Vagina (tissue), 2 donors: Measurements from ENCODE around the gene ADAMTS13. TPM values are rescaled to one million over a fixed set of nuclear protein-coding genes. Genes with fewer than 3 reads are reported as not detected.

ENCODE experiments used
- DNase-seq, 2 donors: peaks; one replicate each; pipeline ENCODE4 v3.0.0-alpha.2; 2017; ENCODE audit errors: extremely low spot score in 2 of 2
- H3K27ac ChIP-seq: fragments of 200-600 bp; sonication (generic); one replicate; pipeline ENCODE4 v1.5.1; 2019
- H3K27me3 ChIP-seq: fragments of 200-600 bp; sonication (generic); one replicate; pipeline ENCODE4 v1.5.1; 2019
- H3K36me3 ChIP-seq, 2 donors: fragments of 200-600 bp; sonication (generic); one replicate each; pipeline ENCODE4 v1.5.1; 2017 to 2019
- H3K4me1 ChIP-seq: fragments of 200-600 bp; sonication (generic); one replicate; pipeline ENCODE4 v1.5.1; 2019
- H3K4me3 ChIP-seq, 2 donors: fragments of 200-600 bp; sonication (generic); 1 replicate in 1 of 2; 2 replicates in 1 of 2; pipeline ENCODE4 v1.5.1; 2016 to 2019
- H3K9me3 ChIP-seq: fragments of 200-600 bp; sonication (generic); one replicate; pipeline ENCODE4 v1.5.1; 2019
- POLR2A ChIP-seq, 2 donors: fragments of 450-650 bp; IDR thresholded peaks; one replicate each; pipeline ENCODE4 v1.6.1; 2017; ENCODE audit warnings: antibody characterized with exemption in 2 of 2, mild to moderate bottlenecking in 2 of 2, moderate library complexity in 2 of 2
- POLR2AphosphoS5 ChIP-seq, 2 donors: sonication (generic); formaldehyde crosslinking; IDR thresholded peaks; one replicate each; pipeline ENCODE4 v1.9.0; 2017; ENCODE audit warnings: antibody characterized with exemption in 2 of 2, mild to moderate bottlenecking in 2 of 2, low read depth in 1 of 2; ENCODE audit not compliant: insufficient read depth in 1 of 2
- intact Hi-C: fragments of 100-400 bp; cut with DNase I; formaldehyde crosslinking; loops from one replicate; pipeline ENCODE4 v1.15.1; 2023
- total RNA-seq: library from RNA; depleted of rRNA; stranded (reverse); fragments of >200 nt; gene quantifications from one replicate; pipeline ENCODE4 v1.2.3, GENCODE V29; 2016
- TF ChIP-seq, protein P1 (sequence below), 3 experiments: fragments of 450-650 bp in 2 of 3; fragments of 200-600 bp in 1 of 3; sonication (generic) in 1 of 3; IDR thresholded peaks; one replicate each; pipeline ENCODE4 v1.5.1; 2017 to 2019; ENCODE audit warnings: antibody characterized with exemption in 3 of 3, mild to moderate bottlenecking in 2 of 3, moderate library complexity in 2 of 3

Gene ADAMTS13
- total RNA-seq, 1 donor from 2014 or later: 2.0 TPM

DNA sequence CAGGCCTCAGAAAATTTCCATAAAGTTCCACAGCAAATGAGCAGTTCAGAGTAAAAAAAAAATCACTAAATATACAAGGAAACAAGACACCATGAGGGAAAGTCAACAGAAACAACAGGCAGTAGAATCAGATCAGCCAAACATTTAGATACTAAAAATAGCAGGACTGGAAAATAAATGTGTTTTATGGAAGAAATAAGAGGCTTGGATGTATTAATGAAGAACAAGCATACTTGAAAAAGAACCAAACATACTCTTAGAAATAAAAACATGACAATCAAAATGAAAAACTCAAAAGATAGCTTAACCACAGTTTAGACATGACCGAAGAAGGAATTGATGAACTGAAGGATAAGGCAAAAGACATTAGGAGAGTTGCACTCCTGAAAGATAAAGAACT, 79.9 kb downstream of the ADAMTS13 start:
- Histone ChIP-seq H3K27ac (no peak overlapping the region), H3K36me3 (no peaks in the 10 kb centered on the region), H3K9me3 (peaks cover 10% of the 10 kb centered on the region), H3K4me3 (no peak overlapping the region), H3K27me3 (no peaks in the 10 kb centered on the region), H3K4me1 (peaks cover 19% of the 10 kb centered on the region)
- no peak for DNase-seq
- intact Hi-C loops: no loop called here
- no peak for TF ChIP-seq POLR2A (IDR thresholded peaks at IDR 0.05)
- TF ChIP-seq POLR2AphosphoS5 (IDR thresholded peaks at IDR 0.05; ENCODE audit: insufficient read depth in 1 of 2, low read depth in 1 of 2): no peak
- TF ChIP-seq, protein P1, sequence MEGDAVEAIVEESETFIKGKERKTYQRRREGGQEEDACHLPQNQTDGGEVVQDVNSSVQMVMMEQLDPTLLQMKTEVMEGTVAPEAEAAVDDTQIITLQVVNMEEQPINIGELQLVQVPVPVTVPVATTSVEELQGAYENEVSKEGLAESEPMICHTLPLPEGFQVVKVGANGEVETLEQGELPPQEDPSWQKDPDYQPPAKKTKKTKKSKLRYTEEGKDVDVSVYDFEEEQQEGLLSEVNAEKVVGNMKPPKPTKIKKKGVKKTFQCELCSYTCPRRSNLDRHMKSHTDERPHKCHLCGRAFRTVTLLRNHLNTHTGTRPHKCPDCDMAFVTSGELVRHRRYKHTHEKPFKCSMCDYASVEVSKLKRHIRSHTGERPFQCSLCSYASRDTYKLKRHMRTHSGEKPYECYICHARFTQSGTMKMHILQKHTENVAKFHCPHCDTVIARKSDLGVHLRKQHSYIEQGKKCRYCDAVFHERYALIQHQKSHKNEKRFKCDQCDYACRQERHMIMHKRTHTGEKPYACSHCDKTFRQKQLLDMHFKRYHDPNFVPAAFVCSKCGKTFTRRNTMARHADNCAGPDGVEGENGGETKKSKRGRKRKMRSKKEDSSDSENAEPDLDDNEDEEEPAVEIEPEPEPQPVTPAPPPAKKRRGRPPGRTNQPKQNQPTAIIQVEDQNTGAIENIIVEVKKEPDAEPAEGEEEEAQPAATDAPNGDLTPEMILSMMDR (IDR thresholded peaks at IDR 0.05): no peak

DNA sequence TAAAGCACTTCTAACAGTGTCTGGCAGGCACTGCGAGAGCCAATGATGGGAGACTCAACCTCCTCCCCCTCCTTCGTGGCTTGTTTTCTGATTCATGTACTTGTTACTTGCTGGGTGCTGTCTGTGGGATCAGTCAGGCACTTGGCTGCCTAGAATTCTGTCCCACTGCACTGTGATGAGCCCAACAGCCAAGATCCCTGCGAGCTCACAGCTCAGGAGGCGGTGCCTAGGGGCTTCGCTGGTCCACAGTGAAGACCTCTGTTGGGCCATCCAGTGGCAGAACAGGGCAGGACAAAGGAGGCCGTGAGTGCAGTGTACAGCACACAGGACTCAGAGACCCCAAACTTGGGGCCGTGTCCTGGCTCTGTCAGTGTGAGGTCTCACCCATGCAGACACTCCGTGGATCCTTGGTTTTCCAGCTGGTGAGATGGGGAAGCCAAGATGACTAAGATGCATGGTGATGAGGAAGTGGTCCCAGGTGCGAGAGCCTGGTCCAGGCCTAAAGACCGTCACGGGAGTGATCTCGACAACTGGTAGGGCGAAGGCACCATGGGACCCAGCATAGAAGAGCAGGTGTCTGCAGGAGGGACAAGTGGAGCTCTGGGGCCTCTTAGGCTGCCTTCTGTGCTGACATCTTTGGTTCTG, 83.1 kb downstream of the ADAMTS13 start:
- TF ChIP-seq POLR2A (IDR thresholded peaks at IDR 0.05) (no peak), POLR2AphosphoS5 (IDR thresholded peaks at IDR 0.05; ENCODE audit: insufficient read depth in 1 of 2, low read depth in 1 of 2) (no peak)
- TF ChIP-seq, protein P1 (IDR thresholded peaks at IDR 0.05): no peak
- no peak for DNase-seq
- Histone ChIP-seq H3K27ac (peak overlapping the region; percentile 47), H3K4me1 (peaks cover 35% of the 10 kb centered on the region), H3K9me3 (peaks cover 10% of the 10 kb centered on the region), H3K4me3 (no peak overlapping the region), H3K36me3 (no peaks in the 10 kb centered on the region), H3K27me3 (no peaks in the 10 kb centered on the region)
- intact Hi-C loops: no loop called here

DNA sequence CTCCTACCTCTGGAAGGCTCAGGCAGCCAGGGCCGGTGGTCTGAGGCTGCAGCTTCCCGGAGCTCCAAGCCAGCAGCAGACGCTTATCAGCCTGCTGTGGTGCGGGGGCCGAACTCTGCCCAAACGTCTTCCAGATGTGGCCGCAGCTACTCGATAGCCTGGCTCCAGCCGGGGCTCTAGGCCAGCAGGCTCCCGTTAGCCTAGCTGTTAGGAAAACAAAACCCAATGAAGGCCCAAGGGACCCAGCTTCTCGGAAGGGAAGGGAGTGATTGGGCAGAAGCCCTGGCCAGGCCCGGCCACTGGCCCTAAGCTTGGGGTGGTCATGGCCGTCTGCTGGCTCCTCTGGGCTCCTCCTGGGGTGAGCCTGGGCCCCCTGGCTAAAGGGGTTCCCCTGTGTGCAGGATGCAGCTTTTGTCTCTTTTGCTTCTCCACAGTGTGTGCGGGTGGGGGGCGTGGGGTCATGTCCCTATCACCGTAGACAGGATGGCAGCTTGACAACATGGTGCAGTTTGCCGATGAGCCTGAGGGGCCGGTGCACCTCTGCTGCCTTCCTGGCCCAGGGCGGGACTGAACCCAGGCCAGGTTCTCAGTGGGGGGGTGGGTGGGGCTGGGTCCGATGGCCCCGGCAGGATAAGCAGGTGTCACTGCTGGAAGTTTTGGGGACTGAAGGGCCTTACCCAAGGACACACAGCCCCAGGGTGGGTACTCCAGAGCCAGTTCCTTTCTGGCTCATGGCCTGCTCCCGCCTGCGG, 83.9 kb downstream of the ADAMTS13 start:
- Histone ChIP-seq H3K36me3 (no peaks in the 10 kb centered on the region), H3K27ac (peak overlapping the region; percentile 47), H3K4me3 (no peak overlapping the region), H3K9me3 (peaks cover 10% of the 10 kb centered on the region), H3K4me1 (peaks cover 40% of the 10 kb centered on the region), H3K27me3 (no peaks in the 10 kb centered on the region)
- intact Hi-C loops: no loop called here
- no peak for TF ChIP-seq POLR2AphosphoS5 (IDR thresholded peaks at IDR 0.05; ENCODE audit: insufficient read depth in 1 of 2, low read depth in 1 of 2)
- TF ChIP-seq POLR2A (IDR thresholded peaks at IDR 0.05): no peak
- TF ChIP-seq, protein P1 (IDR thresholded peaks at IDR 0.05): no peak
- no peak for DNase-seq

DNA sequence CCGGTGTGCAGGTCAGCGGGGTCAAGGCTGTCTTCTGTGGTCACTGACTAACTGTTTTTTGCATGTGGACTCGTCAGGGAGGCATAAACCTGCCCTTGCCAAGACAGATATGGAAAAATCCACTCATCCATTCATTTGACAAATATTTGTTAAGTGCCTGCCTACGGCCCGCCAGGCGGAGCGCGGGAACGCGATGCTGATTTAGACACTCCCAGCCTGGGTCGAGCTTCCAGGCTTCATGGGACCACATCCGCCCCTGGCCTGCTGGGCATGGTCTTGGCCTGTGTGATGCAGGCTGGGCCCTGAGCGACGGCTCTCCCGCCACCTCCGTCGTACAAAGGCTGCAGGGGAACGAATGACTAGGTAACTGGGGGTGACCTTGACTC, 84.5 kb downstream of the ADAMTS13 start:
- H3K4me3 ChIP-seq: no peak overlapping the region
- H3K9me3 ChIP-seq: peaks cover 5% of the 10 kb centered on the region
- no peaks in the 10 kb centered on the region for H3K27me3 ChIP-seq
- intact Hi-C loops: no loop called here
- TF ChIP-seq POLR2A (IDR thresholded peaks at IDR 0.05): no peak
- TF ChIP-seq POLR2AphosphoS5 (IDR thresholded peaks at IDR 0.05; ENCODE audit: insufficient read depth in 1 of 2, low read depth in 1 of 2): peak; percentile 14 to 20
- TF ChIP-seq, protein P1 (IDR thresholded peaks at IDR 0.05): no peak
- H3K36me3 ChIP-seq: no peaks in the 10 kb centered on the region
- no peak for DNase-seq
- peaks cover 40% of the 10 kb centered on the region for H3K4me1 ChIP-seq
- H3K27ac ChIP-seq: no peak overlapping the region
